ENCODE data around the gene OR5K1.

The OR5K1 gene

DNA sequence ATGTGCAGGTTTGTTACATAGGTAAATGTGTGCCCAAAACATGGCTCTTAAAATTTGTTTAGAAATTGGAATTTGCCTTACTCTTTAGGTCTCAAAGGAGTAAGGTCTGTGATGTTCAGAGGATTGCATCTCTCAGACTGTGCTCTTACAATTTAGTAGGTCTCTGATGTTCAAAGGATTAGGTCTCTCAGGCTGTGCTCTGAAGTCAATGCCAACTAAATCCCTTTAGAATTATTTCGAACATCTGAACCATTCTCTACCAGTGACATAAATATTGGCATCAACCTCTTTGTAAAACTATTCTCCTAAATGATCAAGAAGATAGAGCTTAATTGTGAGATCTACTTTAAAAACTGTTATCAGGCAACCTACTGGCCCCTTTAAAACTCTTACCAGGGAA, at the start of gene OR5K1:
Gene OR5K1, plus strand, starts transcription at position 301 of the 400 bp plus-strand sequence. CDS start 6,376 bp downstream, outside the sequence.
- no peak for DNase-seq

DNA sequence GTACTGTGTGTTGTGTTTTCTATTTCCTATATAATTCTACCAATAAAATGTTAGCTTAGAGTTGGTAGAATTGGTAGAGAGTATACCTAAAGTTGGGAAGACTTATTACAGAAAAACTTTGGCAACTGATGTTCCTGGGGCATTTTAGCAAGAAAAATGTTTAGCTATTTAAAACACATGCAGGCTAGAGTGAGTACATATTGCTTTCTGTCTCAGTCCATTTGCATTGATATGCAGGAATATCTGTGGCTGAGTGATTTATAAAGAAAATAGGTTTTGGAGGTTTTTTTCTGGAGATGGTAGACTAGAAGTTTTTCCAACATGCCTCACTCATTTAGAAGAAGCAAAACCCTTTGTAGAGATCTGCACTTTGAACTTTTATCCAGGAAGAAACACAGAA, 30.4 kb upstream of the OR5K1 start:
- DNase-seq = no peak

DNA sequence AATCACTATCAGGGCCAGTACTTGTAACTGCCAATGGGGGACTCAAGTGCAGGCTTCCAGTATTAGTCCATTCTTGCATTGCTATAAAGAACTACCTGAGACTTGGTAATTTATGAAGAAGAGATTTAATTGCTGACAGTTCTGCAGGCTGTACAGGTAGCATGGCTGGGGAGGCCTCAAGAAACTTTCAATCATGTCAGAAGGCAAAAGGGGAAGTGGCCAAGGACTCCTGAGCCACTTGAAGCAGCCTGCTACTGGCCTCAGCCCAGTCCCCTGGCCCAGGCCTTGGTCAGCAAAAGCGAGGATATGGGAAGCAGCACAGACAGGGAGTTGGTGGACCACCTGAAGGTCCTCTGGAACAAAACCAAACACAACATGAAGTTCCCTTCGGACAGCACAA, 29.2 kb upstream of the OR5K1 start:
- no peak for DNase-seq

- DNase-seq = no peak
These were observed 28.6 kb upstream of the OR5K1 start for GRCh38 chr3:98434412-98434811.

GRCh38 chr3:98440283-98440682, 22.7 kb upstream of the OR5K1 start:
- no peak for DNase-seq

DNA sequence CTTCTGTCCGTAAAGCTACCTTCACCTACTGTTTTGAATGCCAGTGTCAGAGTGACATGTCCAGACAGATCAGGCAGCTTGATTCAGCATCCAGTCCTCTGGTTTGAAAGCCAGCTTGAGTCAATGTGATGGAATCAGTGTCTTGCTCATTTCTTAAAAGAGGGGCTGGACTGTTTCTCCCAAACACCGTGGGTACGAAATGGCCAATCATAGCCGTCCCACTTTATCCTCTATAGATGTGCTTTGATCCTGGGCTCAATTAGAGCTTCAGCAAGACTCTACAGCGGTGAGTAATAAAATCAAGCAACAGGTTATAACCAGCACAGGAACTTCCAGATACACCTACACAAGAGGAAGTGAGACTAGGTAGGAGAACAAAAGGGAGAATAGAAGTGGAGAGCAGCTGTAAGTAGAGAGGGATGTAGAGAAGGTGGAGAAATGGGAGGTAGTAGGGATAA, 17.0 kb upstream of the OR5K1 start:
- no peak for DNase-seq

- DNase-seq = no peak
These were observed 13.3 kb upstream of the OR5K1 start for GRCh38 chr3:98449606-98450193.

DNA sequence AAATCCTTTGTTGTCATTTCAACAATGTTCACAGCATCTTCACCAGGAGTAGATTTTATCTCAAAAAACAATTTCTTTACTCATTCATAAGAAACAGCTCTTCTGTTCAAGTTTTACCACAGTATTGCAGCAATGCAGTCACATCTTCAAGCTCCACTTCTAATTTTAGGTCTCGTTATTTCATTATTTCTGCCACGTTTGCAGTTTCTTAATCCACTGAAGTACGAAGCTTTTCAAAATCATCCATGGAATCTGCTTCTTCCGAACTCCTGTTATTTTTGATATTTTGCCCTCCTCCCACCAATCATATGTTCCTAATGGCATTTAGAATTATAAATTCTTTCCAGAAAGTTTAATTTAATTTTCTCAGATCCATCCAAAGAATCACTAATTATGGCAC, 12.6 kb upstream of the OR5K1 start:
- DNase-seq = no peak

DNA sequence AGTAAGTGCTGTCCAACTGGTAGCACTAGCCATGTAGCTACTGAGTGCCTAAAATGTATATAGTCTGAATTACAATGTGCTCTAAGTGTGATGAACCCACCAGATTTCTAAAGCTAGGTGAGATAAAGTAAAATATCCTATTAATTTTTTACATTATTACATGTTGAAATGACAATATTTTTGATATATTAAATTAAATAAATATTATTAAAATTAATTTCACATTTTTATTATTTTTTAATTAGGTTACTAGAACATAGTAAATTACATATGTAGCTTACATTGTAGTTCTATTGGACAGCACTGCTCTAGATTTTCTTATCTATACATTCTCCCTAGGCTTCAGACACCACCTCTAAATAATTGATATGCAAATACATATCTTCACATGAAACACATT, 9.2 kb upstream of the OR5K1 start:
- no peak for DNase-seq

DNA sequence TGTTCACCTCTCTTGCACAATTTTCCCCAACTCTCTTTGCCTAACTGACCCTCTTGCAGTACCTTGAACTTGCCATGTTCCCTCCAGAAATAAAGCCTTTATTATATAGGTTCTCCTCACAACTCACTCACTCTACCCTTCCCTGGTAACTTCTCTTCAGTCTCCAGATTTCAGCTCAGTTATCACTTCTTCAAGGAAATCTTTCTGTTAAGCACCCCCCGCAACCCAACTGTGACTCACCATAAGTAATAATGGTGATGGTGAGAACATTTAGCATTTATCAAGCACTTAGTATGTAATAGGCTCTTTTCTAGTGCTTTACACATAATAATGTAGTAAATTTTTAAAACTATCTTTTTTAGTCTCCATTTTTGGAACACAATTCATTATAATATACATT, 8.1 kb upstream of the OR5K1 start:
- DNase-seq = no peak

- no peak for DNase-seq
These were observed 5.5 kb upstream of the OR5K1 start for GRCh38 chr3:98457543-98457942.

DNA sequence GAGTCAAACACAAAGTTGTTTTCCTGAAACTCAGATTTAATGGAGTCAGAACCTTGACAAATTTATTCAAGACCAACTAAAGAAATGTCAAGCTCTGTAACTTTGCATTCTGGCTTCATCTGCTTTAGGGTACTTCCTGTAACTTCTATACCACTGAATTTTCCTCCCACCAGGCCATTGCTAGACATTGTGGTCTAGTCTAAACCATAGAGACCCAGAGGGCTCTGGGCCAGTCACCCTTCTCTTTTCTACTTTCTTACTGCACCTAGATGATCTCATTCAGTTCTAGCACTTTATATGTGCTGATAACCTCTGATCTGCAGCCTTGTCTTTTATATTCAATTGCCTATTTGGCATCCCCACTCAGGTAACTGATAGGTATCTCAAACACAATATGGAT, 2.8 kb upstream of the OR5K1 start:
- DNase-seq = no peak

GRCh38 chr3:98482717-98483482, 19.9 kb downstream of the OR5K1 start:
- no peak for DNase-seq

DNA sequence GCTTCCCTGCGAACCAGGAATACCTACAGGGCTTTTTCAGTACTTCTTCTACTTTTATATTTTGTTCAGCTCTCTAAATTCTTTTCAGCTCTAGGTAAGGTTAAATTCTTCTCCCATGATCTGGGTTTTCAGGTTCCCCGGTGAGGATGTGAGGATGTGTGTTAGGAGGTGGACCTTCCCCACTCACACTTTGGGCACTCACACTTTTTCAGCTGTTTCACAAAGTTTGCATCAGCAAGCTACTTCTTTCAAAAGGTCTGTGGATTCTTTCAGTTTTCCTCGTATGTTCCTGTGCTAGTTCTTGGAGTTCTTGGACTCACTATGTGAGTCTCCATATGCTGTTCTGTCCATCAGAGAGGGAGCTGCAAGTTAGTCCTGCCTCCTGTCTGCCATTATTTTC, 20.6 kb downstream of the OR5K1 start:
- DNase-seq = no peak

GRCh38 chr3:98497381-98497780, 34.4 kb downstream of the OR5K1 start, which contains the start of gene OR5K2:
TSS of gene OR5K2 (plus strand) at chr3:98497681. CDS start at chr3:98497681, 0 bp downstream.
- DNase-seq = no peak

- DNase-seq = no peak
These were observed 37.0 kb downstream of the OR5K1 start for GRCh38 chr3:98500019-98500418.

- DNase-seq = no peak
These were observed 38.3 kb downstream of the OR5K1 start for GRCh38 chr3:98501270-98501669.

GRCh38 chr3:98501863-98502576, 39.0 kb downstream of the OR5K1 start:
- no peak for DNase-seq

GRCh38 chr3:98504539-98504938, 41.5 kb downstream of the OR5K1 start:
- DNase-seq = no peak

- no peak for DNase-seq
These were observed 45.6 kb downstream of the OR5K1 start for GRCh38 chr3:98508582-98508981.

DNA sequence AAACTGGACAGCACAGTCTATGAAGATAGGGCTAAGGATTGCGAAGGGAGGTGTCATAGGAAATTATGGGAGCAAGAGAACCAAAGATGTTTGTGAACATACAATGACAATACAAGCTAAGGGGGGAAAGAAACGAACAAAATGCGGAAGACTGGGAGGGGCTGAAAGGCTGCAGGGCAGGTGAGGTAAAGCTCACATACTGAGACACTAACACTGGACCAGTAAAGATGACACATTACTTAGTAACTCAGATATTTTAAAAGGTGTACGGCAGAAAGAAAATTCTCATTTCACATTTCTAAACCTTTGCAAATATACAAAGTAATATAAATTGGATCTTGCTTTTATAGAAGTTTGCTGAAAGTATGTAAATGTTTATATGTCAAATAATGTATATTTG, 49.6 kb downstream of the OR5K1 start:
- DNase-seq = no peak

DNA sequence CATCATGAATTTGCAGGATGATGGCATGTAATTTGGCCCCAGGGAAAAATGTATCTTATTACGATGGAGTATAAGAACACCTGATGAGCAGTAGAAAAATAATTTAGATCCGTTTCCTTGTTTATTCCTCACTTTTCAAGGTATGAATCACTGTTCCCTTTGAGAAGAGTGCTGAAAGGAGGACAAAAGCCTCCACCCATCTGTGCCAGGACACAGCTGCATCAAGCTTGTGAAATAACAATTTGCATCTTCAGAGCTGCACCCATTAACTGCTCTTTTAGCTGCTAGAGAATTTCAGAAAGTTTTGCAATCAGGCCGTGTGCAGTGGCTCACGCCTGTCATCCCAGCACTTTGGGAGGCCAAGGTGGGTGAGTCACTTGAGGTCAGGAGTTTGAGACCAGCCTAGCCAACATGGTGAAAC, 50.1 kb downstream of the OR5K1 start:
- DNase-seq = no peak

DNA sequence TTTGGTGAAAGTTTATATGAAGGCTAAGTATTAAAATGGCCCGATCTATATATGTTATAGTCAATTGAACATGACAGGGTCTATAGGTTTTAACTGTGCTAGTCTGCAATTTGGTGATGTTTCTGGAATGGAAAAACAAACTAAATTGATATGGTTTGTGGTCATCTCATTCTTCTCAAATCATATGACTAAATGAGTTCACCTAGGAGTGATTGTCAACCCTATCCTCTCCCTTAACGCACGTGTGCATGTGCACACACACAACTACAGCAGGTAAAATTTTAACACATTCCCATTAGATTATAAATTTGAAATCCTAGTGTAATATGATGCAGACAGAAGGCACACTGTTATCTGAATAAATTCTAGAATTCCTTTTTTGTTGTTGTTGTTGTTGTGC, 50.7 kb downstream of the OR5K1 start:
- DNase-seq = no peak

- no peak for DNase-seq
These were observed 51.9 kb downstream of the OR5K1 start for GRCh38 chr3:98514948-98515347.

Measured in stimulated activated naive CD4-positive, alpha-beta T cell (primary cell).